A673 (cell line): Measurements from ENCODE around the gene MCM3AP.

Experiments
- EZH2 ChIP-seq: fragments of 200-600 bp; sonication (generic); IDR thresholded peaks from 2 replicates; pipeline ENCODE4 v1.6.1; 2017; ENCODE audit warnings: borderline replicate concordance, low read depth, mild to moderate bottlenecking, mixed read lengths, antibody characterized with exemption, low read length; ENCODE audit not compliant: poor library complexity, severe bottlenecking
- TF ChIP-seq, protein P1 (sequence below): fragments of 300-800, 200-600 bp; sonication (generic); conservative IDR thresholded peaks from 2 replicates; pipeline ENCODE4 v1.5.1; 2017; ENCODE audit warnings: low read depth, mild to moderate bottlenecking, antibody characterized with exemption, low read length, moderate library complexity, mixed read lengths

GRCh38 chr21:46243960-46244361 is 41.5 kb downstream of the MCM3AP start:
- TF ChIP-seq, protein P1, sequence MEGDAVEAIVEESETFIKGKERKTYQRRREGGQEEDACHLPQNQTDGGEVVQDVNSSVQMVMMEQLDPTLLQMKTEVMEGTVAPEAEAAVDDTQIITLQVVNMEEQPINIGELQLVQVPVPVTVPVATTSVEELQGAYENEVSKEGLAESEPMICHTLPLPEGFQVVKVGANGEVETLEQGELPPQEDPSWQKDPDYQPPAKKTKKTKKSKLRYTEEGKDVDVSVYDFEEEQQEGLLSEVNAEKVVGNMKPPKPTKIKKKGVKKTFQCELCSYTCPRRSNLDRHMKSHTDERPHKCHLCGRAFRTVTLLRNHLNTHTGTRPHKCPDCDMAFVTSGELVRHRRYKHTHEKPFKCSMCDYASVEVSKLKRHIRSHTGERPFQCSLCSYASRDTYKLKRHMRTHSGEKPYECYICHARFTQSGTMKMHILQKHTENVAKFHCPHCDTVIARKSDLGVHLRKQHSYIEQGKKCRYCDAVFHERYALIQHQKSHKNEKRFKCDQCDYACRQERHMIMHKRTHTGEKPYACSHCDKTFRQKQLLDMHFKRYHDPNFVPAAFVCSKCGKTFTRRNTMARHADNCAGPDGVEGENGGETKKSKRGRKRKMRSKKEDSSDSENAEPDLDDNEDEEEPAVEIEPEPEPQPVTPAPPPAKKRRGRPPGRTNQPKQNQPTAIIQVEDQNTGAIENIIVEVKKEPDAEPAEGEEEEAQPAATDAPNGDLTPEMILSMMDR = no peak
- no peak for TF ChIP-seq EZH2
